Retinal pigment epithelial cell (primary cell): Measurements from ENCODE around the gene WNT11.

ENCODE experiments used
- DNase-seq: peaks from one replicate; pipeline ENCODE4 v3.0.0-alpha.2; 2010; ENCODE audit warnings: low read depth
- H3K4me3 ChIP-seq: 2 replicates; pipeline ENCODE4 v1.5.1; 2011; ENCODE audit warnings: mild to moderate bottlenecking, low read length, control low read depth, moderate library complexity
- CTCF ChIP-seq: conservative IDR thresholded peaks from 2 replicates; pipeline ENCODE4 v1.5.1; 2011; ENCODE audit warnings: low read depth, low read length, control low read depth, inconsistent platforms

The WNT11 gene

GRCh38 chr11:76148231-76148630 lies 58.1 kb downstream of the WNT11 start:
- no peak overlapping the region for H3K4me3 ChIP-seq
- DNase-seq: no peak
- no peak for TF ChIP-seq CTCF

- no peak for TF ChIP-seq CTCF
- no peak overlapping the region for H3K4me3 ChIP-seq
- DNase-seq: no peak
Measured at GRCh38 chr11:76147106-76147740, 59.1 kb downstream of the WNT11 start.

GRCh38 chr11:76143274-76143673 lies 63.0 kb downstream of the WNT11 start:
- TF ChIP-seq CTCF: no peak
- no peak for DNase-seq

GRCh38 chr11:76141901-76142588 lies 64.3 kb downstream of the WNT11 start:
- TF ChIP-seq CTCF: no peak
- no peak for DNase-seq

More at GRCh38 chr11:76143274-76143673, 63.0 kb downstream of the WNT11 start:
- no peak overlapping the region for H3K4me3 ChIP-seq

GRCh38 chr11:76140912-76141574 lies 65.3 kb downstream of the WNT11 start:
- H3K4me3 ChIP-seq: no peak overlapping the region
- no peak for TF ChIP-seq CTCF
- no peak for DNase-seq

More at GRCh38 chr11:76141901-76142588, 64.3 kb downstream of the WNT11 start:
- H3K4me3 ChIP-seq: no peak overlapping the region

- no peak for DNase-seq
- no peak for TF ChIP-seq CTCF
Measured at GRCh38 chr11:76139314-76139713, 67.0 kb downstream of the WNT11 start.

More at GRCh38 chr11:76139314-76139713, 67.0 kb downstream of the WNT11 start:
- no peak overlapping the region for H3K4me3 ChIP-seq
